GM20000 (cell line): ENCODE measurements around the gene GOT2.
A peak's percentile ranks its signal among the peaks of the same experiment; 100 is the strongest.
"Not testable (repeated sequence)": the region's sequence is repeated elsewhere in the genome, so short reads cannot be mapped to it uniquely, and the experiment has no call there.

Experiments used
- DNase-seq: peaks from one replicate; pipeline ENCODE4 v3.0.0; 2012; ENCODE audit warnings: low spot score
- TF ChIP-seq, protein P1 (sequence below): IDR thresholded peaks from 2 replicates; pipeline ENCODE4 v1.5.1; 2012; ENCODE audit warnings: mild to moderate bottlenecking, control low read depth; ENCODE audit errors: extremely low read depth, missing control alignments

The GOT2 gene

DNA sequence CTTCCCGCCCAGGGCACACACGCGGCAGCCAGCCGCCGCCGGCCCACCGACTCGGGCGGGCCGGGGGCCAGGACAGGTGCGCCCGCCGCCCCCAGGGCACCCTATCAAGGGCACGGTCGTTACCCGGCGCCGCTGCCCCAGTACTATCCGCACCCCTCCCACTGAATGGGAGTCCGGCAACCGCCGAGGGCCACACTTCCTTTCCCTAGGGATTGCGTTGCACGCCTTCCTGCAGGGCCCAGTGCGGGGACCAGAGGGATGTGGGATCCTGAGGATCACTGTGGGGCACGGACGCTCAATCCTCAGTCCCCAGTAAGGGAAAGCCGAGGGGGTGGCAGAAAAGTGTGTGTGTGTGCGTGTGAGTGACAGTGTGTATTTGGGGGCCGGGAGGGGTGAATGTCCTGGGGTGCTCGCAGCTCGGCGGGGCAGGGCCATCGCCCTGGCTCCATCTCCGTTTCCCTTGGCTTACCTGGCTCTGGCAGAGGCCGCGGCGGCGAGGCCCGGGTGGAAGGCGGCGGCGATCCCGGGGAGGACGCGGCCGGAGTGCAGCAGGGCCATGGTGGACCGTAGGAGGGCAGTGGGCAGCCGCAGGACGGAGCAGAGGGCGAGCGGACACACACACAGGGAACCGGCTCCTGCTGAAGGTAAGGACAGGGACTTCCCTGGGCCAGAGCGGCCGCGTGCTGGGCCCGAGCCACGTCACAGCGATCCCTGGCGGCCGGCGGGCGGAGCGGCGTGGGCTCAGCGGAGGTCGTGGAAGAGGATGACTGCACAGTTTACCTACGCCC lies at the start of gene GOT2:
GOT2 (minus strand) TSS at position 646 of the 788 bp plus-strand sequence; CDS start at position 558, 88 bp downstream.
- DNase-seq: peak; percentile 92
- TF ChIP-seq, protein P1, sequence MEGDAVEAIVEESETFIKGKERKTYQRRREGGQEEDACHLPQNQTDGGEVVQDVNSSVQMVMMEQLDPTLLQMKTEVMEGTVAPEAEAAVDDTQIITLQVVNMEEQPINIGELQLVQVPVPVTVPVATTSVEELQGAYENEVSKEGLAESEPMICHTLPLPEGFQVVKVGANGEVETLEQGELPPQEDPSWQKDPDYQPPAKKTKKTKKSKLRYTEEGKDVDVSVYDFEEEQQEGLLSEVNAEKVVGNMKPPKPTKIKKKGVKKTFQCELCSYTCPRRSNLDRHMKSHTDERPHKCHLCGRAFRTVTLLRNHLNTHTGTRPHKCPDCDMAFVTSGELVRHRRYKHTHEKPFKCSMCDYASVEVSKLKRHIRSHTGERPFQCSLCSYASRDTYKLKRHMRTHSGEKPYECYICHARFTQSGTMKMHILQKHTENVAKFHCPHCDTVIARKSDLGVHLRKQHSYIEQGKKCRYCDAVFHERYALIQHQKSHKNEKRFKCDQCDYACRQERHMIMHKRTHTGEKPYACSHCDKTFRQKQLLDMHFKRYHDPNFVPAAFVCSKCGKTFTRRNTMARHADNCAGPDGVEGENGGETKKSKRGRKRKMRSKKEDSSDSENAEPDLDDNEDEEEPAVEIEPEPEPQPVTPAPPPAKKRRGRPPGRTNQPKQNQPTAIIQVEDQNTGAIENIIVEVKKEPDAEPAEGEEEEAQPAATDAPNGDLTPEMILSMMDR: peak; percentile 99

DNA sequence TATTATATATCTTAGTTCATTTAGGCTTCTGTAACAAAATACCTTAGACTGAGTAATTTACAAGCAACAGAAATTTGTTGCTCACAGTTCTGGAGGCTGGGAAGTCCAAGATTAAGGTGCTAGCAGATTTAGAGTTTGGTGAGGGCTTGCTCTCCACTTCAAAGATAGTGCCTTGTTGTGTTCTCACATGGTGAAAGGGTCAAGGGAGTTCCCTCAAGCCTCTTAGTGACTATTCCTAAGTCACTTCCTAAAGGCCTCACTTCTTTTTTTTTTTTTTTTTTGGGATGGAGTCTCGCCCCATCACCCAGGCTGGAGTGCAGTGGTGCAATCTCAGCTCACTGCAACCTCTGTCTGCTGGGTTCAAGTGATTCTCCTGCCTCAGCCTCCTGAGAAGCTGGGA lies 45.2 kb upstream of the GOT2 start:
- not testable (repeated sequence) for DNase-seq

DNA sequence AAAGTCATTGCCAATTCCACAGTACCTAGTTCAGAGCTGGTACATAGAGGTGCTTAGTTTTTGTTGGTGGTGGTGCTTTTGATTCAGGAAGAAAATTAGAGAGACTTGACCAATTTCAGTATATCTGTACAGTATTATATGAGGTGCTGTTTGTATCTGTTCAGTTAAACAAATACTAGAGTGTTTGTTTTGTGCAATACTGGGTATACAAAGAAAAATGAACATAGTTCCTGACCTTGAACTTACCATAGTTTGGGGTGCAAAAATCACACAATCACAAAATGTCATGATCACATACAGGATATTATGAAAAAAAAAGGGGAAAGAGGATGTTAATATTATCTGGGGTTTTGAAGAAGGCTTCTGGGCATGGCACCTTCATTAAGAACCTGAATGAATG lies 39.8 kb upstream of the GOT2 start:
- DNase-seq: no peak
- TF ChIP-seq, protein P1: no peak

DNA sequence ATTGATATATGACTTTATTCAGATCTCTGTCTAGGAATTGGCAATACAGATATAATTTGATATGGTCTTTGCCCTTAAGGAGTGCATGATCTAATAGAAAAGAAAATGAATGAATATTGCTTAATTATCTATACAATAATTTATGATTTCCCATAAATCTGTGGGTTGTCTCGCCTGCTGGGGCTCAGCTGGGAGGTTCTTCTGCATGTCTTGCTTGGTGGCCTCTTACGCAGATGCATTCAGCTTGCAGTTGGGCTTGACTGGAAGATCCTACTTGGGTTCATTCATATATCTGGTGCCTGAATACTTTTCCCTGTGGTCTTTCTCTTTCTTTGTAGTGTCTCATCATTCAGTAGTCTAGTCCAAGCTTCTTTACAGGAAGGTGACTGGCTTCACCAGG lies 34.0 kb upstream of the GOT2 start:
- TF ChIP-seq, protein P1: no peak

DNA sequence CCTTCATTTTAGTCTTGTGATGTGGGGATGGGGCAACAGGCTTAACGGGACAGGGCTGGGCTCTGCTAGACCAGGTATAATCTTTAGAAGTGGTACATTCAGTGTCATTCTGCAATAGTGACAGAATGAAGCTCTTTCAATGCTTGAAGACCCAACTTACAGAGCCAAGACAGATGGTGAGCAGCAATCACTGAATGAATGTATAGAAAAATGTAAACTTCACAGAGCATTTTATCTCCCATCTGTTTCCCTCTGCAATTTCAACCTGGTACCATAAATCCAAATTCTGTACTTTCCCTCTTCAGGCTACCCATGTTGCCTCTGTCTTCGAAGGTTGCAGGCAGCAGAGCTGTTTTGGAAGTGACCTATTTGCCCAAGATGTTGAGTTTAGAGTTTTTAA lies 33.5 kb upstream of the GOT2 start:
- no peak for DNase-seq
- TF ChIP-seq, protein P1: no peak

More for the DNA sequence above, 34.0 kb upstream of the GOT2 start:
- no peak for DNase-seq

DNA sequence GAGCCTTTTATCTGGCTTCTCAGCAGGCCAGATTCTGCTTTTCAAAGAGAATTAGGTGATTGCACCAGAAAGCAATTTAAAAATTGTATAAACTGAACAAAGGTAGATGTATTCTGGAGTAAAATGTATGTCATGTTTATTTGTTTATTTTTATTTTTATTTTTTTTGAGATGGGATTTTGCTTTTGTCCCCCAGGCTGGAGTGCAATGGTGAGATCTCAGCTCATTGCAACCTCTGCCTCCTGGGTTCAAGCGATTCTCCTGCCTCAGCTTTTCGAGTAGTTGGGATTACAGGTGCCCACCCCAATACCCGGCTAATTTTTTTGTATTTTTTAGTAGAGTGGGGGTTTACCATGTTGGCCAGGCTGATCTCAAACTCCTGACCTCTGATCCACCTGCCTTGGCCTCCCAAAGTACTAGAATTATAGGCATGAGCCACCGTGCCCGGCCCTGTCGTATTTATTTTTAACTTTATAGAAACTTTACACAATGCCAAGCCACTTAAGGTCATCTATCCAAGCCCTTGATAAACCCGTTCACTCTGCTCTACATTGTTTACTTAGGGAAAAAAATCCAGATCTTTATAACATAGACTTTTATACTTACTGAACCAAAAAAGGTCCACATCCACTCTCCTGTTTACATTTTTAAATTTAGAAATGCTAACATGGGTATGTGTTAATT lies 22.7 kb upstream of the GOT2 start:
- no peak for DNase-seq
- TF ChIP-seq, protein P1: no peak

DNA sequence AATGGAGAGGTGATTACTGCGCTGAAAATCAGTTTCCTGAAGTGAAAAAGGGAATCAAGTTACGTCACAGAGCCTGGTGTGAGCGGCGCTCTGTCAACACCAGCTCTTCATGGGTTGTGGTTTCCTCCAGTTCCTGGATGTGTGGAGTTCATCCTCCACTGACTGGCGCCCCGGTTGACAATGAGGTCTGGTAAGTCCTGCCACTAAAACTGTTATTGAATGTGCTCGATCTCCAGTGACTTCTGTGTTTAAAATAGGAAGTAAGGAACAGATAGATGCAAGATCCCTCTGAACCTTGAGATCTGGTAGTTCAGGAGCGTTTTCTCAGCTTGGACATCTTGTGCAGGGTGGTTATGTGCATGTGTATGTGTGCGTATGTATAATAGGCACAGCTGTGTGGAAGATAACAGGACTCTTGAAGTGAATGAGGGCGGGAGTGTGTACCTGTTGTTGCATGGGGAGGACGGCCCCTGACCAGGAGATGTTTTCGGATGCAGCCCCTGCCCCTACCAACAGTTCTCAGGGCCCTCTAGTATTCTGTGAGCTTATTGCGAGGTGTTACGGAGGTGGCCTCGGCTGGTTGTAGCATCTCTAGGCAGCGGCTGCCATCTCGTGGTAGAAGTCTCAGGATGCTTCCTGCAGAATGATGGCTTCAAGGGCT lies 22.0 kb upstream of the GOT2 start:
- TF ChIP-seq, protein P1: peak; percentile 87
- peak; percentile 81 for DNase-seq
